Measurements from ENCODE around the gene ZBTB8B.

DNA sequence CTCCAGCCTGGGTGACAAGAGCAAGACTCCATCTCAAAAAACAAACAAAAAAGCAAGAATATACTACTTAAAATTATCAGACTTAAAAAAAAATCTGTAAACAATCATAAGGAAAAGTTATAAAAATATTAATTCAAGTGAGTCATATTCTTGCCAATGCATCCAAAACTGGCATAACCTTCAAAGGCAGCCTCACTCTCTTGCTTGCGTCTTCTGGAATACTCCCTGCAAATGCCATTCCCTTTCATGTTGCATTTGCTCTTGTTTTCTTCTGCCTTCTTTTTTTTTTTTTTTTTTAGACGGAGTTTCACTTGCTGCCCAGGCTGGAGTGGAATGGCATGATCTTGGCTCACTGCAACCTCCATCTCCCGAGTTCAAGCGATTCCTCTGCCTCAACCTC is 42.1 kb downstream of the ZBTB8B start:
- TF ChIP-seq, protein P1, sequence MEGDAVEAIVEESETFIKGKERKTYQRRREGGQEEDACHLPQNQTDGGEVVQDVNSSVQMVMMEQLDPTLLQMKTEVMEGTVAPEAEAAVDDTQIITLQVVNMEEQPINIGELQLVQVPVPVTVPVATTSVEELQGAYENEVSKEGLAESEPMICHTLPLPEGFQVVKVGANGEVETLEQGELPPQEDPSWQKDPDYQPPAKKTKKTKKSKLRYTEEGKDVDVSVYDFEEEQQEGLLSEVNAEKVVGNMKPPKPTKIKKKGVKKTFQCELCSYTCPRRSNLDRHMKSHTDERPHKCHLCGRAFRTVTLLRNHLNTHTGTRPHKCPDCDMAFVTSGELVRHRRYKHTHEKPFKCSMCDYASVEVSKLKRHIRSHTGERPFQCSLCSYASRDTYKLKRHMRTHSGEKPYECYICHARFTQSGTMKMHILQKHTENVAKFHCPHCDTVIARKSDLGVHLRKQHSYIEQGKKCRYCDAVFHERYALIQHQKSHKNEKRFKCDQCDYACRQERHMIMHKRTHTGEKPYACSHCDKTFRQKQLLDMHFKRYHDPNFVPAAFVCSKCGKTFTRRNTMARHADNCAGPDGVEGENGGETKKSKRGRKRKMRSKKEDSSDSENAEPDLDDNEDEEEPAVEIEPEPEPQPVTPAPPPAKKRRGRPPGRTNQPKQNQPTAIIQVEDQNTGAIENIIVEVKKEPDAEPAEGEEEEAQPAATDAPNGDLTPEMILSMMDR (conservative IDR thresholded peaks at IDR 0.05; ENCODE audit: low read length) = no peak
- no peak for TF ChIP-seq EZH2phosphoT487 (IDR thresholded peaks at IDR 0.05; ENCODE audit: borderline replicate concordance, low read depth, low read length)

All from OCI-LY7 (cell line).